Gastrocnemius medialis (tissue), 4 donors: ENCODE data around the gene POC1A.

Experiments used
- CTCF ChIP-seq, 5 experiments: fragments of 450-650 bp in 3 of 5; fragments of 200-600 bp in 2 of 5; sonication (generic) in 2 of 5; IDR thresholded peaks in 4 of 5; conservative IDR thresholded peaks in 1 of 5; 1 replicate in 4 of 5; 2 replicates in 1 of 5; pipeline ENCODE4 v1.5.1; 2016 to 2019; ENCODE audit warnings: antibody characterized with exemption in 5 of 5, mild to moderate bottlenecking in 3 of 5, moderate library complexity in 3 of 5
- POLR2A ChIP-seq, 2 donors: fragments of 450-650 bp; IDR thresholded peaks; one replicate each; pipeline ENCODE4 v1.6.1; 2017; ENCODE audit warnings: antibody characterized with exemption in 2 of 2, mild to moderate bottlenecking in 2 of 2, moderate library complexity in 2 of 2

GRCh38 chr3:52089691-52090090 lies 64.5 kb downstream of the POC1A start:
- TF ChIP-seq CTCF (IDR thresholded peaks at IDR 0.05 in 4 of 5, conservative IDR thresholded peaks at IDR 0.05 in 1 of 5), result no peak
- no peak for TF ChIP-seq POLR2A (IDR thresholded peaks at IDR 0.05)
